GM18858 (cell line): ENCODE data around the gene GNAT1.
A peak's percentile ranks its signal among the peaks of the same experiment; 100 is the strongest.

Experiments used
- ATAC-seq: cut with Tn5 transposase; IDR thresholded peaks from one replicate; pipeline ENCODE4 v1.9.1; 2021; ENCODE audit not compliant: unreplicated experiment

GNAT1 gene

GRCh38 chr3:50190936-50191660 is at the start of gene GNAT1:
GNAT1 (plus strand) TSS chr3:50191610; CDS start chr3:50191726, 116 bp downstream.
- ATAC-seq = no peak

GRCh38 chr3:50146316-50146901 is 45.0 kb upstream of the GNAT1 start:
- ATAC-seq = no peak

GRCh38 chr3:50147016-50147415 is 44.4 kb upstream of the GNAT1 start:
- ATAC-seq = no peak

GRCh38 chr3:50147447-50147846 is 44.0 kb upstream of the GNAT1 start:
- ATAC-seq = no peak

- no peak for ATAC-seq
Observed at GRCh38 chr3:50147861-50148260, 43.5 kb upstream of the GNAT1 start.

- ATAC-seq = no peak
Observed at GRCh38 chr3:50150404-50150750, 41.0 kb upstream of the GNAT1 start.

GRCh38 chr3:50150863-50151686 is 40.3 kb upstream of the GNAT1 start:
- ATAC-seq = no peak

- ATAC-seq = no peak
Observed at GRCh38 chr3:50151728-50152127, 39.7 kb upstream of the GNAT1 start.

GRCh38 chr3:50153782-50154475 is 37.5 kb upstream of the GNAT1 start:
- no peak for ATAC-seq

- no peak for ATAC-seq
Observed at GRCh38 chr3:50154476-50154839, 37.0 kb upstream of the GNAT1 start.

- ATAC-seq = peak; percentile 58
Observed at GRCh38 chr3:50154840-50155490, 36.4 kb upstream of the GNAT1 start, which contains the start of gene SEMA3F. SEMA3F (plus strand) TSS chr3:50155324; CDS start chr3:50159623, 4,299 bp downstream.

- ATAC-seq = no peak
Observed at GRCh38 chr3:50155491-50155878, 35.9 kb upstream of the GNAT1 start.

- no peak for ATAC-seq
Observed at GRCh38 chr3:50155891-50156290, 35.5 kb upstream of the GNAT1 start.

GRCh38 chr3:50156549-50157493 is 34.6 kb upstream of the GNAT1 start:
- no peak for ATAC-seq

GRCh38 chr3:50157827-50158529 is 33.4 kb upstream of the GNAT1 start:
- ATAC-seq = no peak

GRCh38 chr3:50158530-50159146 is 32.8 kb upstream of the GNAT1 start:
- ATAC-seq = no peak

GRCh38 chr3:50160561-50160983 is 30.8 kb upstream of the GNAT1 start:
- no peak for ATAC-seq

- no peak for ATAC-seq
Observed at GRCh38 chr3:50161320-50161719, 30.1 kb upstream of the GNAT1 start.
